ENCODE measurements around the gene SERINC1. TPM values are rescaled to one million over a fixed set of nuclear protein-coding genes. Genes with fewer than 3 reads are reported as not detected.

Gene SERINC1
- total and polyA plus RNA-seq, 2 donors (not counting 1 experiment from before 2014, with no cell fraction given): 306 to 363 TPM

DNA sequence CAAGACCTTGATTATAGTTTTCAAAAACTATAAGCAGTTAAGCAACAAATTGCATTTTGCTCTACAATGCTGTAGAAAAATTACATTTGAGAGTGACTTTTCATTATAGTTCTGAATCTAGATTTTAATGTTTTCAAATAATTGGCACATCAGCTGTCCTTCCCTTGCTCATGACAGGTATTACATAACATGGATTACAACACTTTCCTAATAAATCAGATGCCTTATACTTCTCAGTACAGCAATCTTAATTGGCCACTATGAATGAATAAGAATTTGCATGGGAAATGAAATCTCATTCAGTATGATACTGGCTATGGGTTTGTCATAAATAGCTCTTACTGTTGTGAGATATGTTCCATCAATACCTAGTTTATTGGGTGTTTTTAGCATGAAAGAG is 42.3 kb downstream of the SERINC1 start:
- no peaks in the 10 kb centered on the region for H3K27me3 ChIP-seq (ENCODE audit: control insufficient read depth, insufficient read depth, low read length)
- no peak overlapping the region for H2AFZ ChIP-seq (ENCODE audit: low read length)
- H3K4me3 ChIP-seq (replicated peaks in 1 of 4; ENCODE audit: control extremely low read depth in 1 of 4, insufficient read depth in 1 of 4, low read depth in 3 of 4, low read length in 4 of 4): no peak overlapping the region
- H3K79me2 ChIP-seq (ENCODE audit: control insufficient read depth, insufficient read depth, low read length): no peaks in the 10 kb centered on the region
- no peaks in the 10 kb centered on the region for H3K9me3 ChIP-seq (ENCODE audit: control insufficient read depth, insufficient read depth, low read depth, low read length)
- H3K9ac ChIP-seq (ENCODE audit: insufficient read depth, low read length): no peak overlapping the region
- no peaks in the 10 kb centered on the region for H4K20me1 ChIP-seq (ENCODE audit: control insufficient read depth, extremely low read depth, insufficient read depth, low read length)
- no peak for DNase-seq (ENCODE audit: low read depth in 2 of 2)
- H3K4me2 ChIP-seq (ENCODE audit: extremely low read depth, insufficient read depth, low read length): no peak overlapping the region
- H3K4me1 ChIP-seq (ENCODE audit: control insufficient read depth, extremely low read depth, insufficient read depth, low read length): no peaks in the 10 kb centered on the region
- H3K36me3 ChIP-seq (ENCODE audit: control insufficient read depth, insufficient read depth, low read length): peaks cover 4% of the 10 kb centered on the region
- no peak overlapping the region for H3K27ac ChIP-seq (ENCODE audit: insufficient read depth, low read length)
- TF ChIP-seq EZH2 (IDR thresholded peaks at IDR 0.05; ENCODE audit: low read length, missing control alignments): no peak
- TF ChIP-seq, protein P1, sequence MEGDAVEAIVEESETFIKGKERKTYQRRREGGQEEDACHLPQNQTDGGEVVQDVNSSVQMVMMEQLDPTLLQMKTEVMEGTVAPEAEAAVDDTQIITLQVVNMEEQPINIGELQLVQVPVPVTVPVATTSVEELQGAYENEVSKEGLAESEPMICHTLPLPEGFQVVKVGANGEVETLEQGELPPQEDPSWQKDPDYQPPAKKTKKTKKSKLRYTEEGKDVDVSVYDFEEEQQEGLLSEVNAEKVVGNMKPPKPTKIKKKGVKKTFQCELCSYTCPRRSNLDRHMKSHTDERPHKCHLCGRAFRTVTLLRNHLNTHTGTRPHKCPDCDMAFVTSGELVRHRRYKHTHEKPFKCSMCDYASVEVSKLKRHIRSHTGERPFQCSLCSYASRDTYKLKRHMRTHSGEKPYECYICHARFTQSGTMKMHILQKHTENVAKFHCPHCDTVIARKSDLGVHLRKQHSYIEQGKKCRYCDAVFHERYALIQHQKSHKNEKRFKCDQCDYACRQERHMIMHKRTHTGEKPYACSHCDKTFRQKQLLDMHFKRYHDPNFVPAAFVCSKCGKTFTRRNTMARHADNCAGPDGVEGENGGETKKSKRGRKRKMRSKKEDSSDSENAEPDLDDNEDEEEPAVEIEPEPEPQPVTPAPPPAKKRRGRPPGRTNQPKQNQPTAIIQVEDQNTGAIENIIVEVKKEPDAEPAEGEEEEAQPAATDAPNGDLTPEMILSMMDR (conservative IDR thresholded peaks at IDR 0.05 in 1 of 2, IDR thresholded peaks at IDR 0.05 in 1 of 2; ENCODE audit: low read depth in 1 of 2, low read length in 2 of 2): no peak

DNA sequence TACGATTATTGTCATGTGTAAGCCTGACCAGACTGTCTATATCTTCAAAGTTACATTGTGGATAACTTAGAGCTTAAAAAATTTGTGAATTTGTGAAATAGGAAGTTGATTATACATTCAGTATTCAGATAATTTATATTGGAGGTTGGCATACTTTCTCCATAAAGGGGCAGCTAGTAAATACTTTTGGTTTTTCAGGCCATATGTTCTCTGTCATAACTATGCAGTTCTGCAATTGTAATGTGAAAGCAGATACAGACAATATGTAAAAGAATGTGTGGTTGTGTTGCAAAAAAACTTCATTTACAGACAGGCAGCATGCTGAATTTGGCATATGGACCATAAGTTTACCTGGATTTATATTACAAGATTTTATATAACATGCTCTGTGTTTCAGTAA is 42.8 kb downstream of the SERINC1 start:
- H3K9ac ChIP-seq (ENCODE audit: insufficient read depth, low read length): no peak overlapping the region
- peak in 1 of 2 donors; percentile 24 for DNase-seq (ENCODE audit: low read depth in 2 of 2)
- no peak overlapping the region for H2AFZ ChIP-seq (ENCODE audit: low read length)
- H3K9me3 ChIP-seq (ENCODE audit: control insufficient read depth, insufficient read depth, low read depth, low read length): no peaks in the 10 kb centered on the region
- H3K27me3 ChIP-seq (ENCODE audit: control insufficient read depth, insufficient read depth, low read length): no peaks in the 10 kb centered on the region
- H3K4me3 ChIP-seq (replicated peaks in 1 of 4; ENCODE audit: control extremely low read depth in 1 of 4, insufficient read depth in 1 of 4, low read depth in 3 of 4, low read length in 4 of 4): no peak overlapping the region
- H3K4me2 ChIP-seq (ENCODE audit: extremely low read depth, insufficient read depth, low read length): no peak overlapping the region
- no peaks in the 10 kb centered on the region for H4K20me1 ChIP-seq (ENCODE audit: control insufficient read depth, extremely low read depth, insufficient read depth, low read length)
- H3K79me2 ChIP-seq (ENCODE audit: control insufficient read depth, insufficient read depth, low read length): no peaks in the 10 kb centered on the region
- TF ChIP-seq, protein P1 (conservative IDR thresholded peaks at IDR 0.05 in 1 of 2, IDR thresholded peaks at IDR 0.05 in 1 of 2; ENCODE audit: low read depth in 1 of 2, low read length in 2 of 2): no peak
- TF ChIP-seq EZH2 (IDR thresholded peaks at IDR 0.05; ENCODE audit: low read length, missing control alignments): no peak
- no peak overlapping the region for H3K27ac ChIP-seq (ENCODE audit: insufficient read depth, low read length)
- H3K36me3 ChIP-seq (ENCODE audit: control insufficient read depth, insufficient read depth, low read length): peaks cover 4% of the 10 kb centered on the region
- no peaks in the 10 kb centered on the region for H3K4me1 ChIP-seq (ENCODE audit: control insufficient read depth, extremely low read depth, insufficient read depth, low read length)

DNA sequence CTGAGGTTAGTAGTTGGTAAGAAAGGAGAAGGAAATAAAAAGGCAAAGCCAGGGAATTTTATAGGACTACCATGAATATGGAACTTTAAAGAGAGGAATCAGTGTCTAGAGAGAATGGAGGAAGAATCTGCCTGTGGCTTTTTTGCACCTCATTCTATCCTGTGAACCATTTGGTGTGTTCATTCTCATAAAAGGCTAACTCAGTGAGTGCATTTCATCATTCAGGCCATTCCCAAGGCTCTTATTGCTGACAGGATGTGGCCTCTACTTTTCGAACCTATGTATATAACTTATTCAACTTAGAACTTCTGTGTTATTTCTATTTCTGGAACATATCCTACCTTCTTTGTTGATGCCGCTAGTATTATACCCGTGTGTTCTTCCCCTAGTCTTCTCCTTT is 45.0 kb downstream of the SERINC1 start:
- no peak for TF ChIP-seq EZH2 (IDR thresholded peaks at IDR 0.05; ENCODE audit: low read length, missing control alignments)
- TF ChIP-seq, protein P1 (conservative IDR thresholded peaks at IDR 0.05 in 1 of 2, IDR thresholded peaks at IDR 0.05 in 1 of 2; ENCODE audit: low read depth in 1 of 2, low read length in 2 of 2): no peak
- Histone ChIP-seq H3K27ac (ENCODE audit: insufficient read depth, low read length) (no peak overlapping the region), H3K27me3 (ENCODE audit: control insufficient read depth, insufficient read depth, low read length) (no peaks in the 10 kb centered on the region), H3K79me2 (ENCODE audit: control insufficient read depth, insufficient read depth, low read length) (no peaks in the 10 kb centered on the region), H3K4me1 (ENCODE audit: control insufficient read depth, extremely low read depth, insufficient read depth, low read length) (no peaks in the 10 kb centered on the region), H2AFZ (ENCODE audit: low read length) (no peak overlapping the region), H3K36me3 (ENCODE audit: control insufficient read depth, insufficient read depth, low read length) (peaks cover 2% of the 10 kb centered on the region), H3K4me2 (ENCODE audit: extremely low read depth, insufficient read depth, low read length) (no peak overlapping the region), H3K4me3 (replicated peaks in 1 of 4; ENCODE audit: control extremely low read depth in 1 of 4, insufficient read depth in 1 of 4, low read depth in 3 of 4, low read length in 4 of 4) (no peak overlapping the region), H3K9me3 (ENCODE audit: control insufficient read depth, insufficient read depth, low read depth, low read length) (no peaks in the 10 kb centered on the region), H3K9ac (ENCODE audit: insufficient read depth, low read length) (no peak overlapping the region), H4K20me1 (ENCODE audit: control insufficient read depth, extremely low read depth, insufficient read depth, low read length) (no peaks in the 10 kb centered on the region)
- no peak for DNase-seq (ENCODE audit: low read depth in 2 of 2)
